Renal cortex interstitium (tissue), 15 donors: ENCODE results near the gene FBXO48. TPM values are rescaled to one million over a fixed set of nuclear protein-coding genes. Genes with fewer than 3 reads are reported as not detected.
"Not testable (repeated sequence)": the region's sequence is repeated elsewhere in the genome, so short reads cannot be mapped to it uniquely, and the experiment has no call there.

ENCODE experiments used
- DNase-seq, 11 donors: peaks; one replicate each; pipeline ENCODE4 v3.0.0-alpha.2; 2013; ENCODE audit warnings: low read depth in 9 of 11, low spot score in 4 of 11; ENCODE audit errors: extremely low read depth in 1 of 11
- long read RNA-seq, 16 experiments: transcript quantifications; one replicate each; lab custom pipeline, GENCODE V29; 2026
- polyA plus RNA-seq, 3 donors: library from polyadenylated mRNA; unstranded; fragments of 120-200 nt; gene quantifications; one replicate each; pipeline ENCODE4 v1.2.1, GENCODE V29; 2013; ENCODE audit not compliant: insufficient read length in 3 of 3

Gene FBXO48
- 1 to 10 TPM; 1.6 to 2.1 (median 1.6) TPM for polyA plus RNA-seq
- long read RNA-seq, donor 1, result 0 reads
- long read RNA-seq, donor 2, result 0 reads
- long read RNA-seq, donor 3, result 0 reads
- long read RNA-seq, donor 4, result 0 reads
- long read RNA-seq, donor 5, result 0 reads
- long read RNA-seq, donor 6, result 0 reads
- long read RNA-seq, donor 7, result 0 reads
- long read RNA-seq, donor 8, full-length matches to known transcripts, result 1 of 1 reads
- long read RNA-seq, donor 8, partial matches to known transcripts, result 0 of 1 reads
- long read RNA-seq, donor 8, other reads (novel, unspliced or antisense), result 0 of 1 reads
- long read RNA-seq, donor 9, result 0 reads
- long read RNA-seq, donor 10, result 0 reads
- long read RNA-seq, donor 11, full-length matches to known transcripts, result 1 of 1 reads
- long read RNA-seq, donor 11, partial matches to known transcripts, result 0 of 1 reads
- long read RNA-seq, donor 11, other reads (novel, unspliced or antisense), result 0 of 1 reads
- long read RNA-seq, donor 12, result 0 reads
- long read RNA-seq, donor 13, full-length matches to known transcripts, result 1 of 1 reads
- long read RNA-seq, donor 13, partial matches to known transcripts, result 0 of 1 reads
- long read RNA-seq, donor 13, other reads (novel, unspliced or antisense), result 0 of 1 reads
- long read RNA-seq, donor 14, result 0 reads
- long read RNA-seq, donor 15, result 0 reads
- long read RNA-seq, donor 16, full-length matches to known transcripts, result 1 of 7 reads
- long read RNA-seq, donor 16, partial matches to known transcripts, result 6 of 7 reads
- long read RNA-seq, donor 16, other reads (novel, unspliced or antisense), result 0 of 7 reads

GRCh38 chr2:68467077-68467960 lies at the start of gene FBXO48, which contains the start of gene APLF:
Gene FBXO48 (minus strand): TSS chr2:68467294. CDS start chr2:68465145, 2,149 bp downstream.
Gene APLF (plus strand): TSS chr2:68467585. CDS start chr2:68467732, 147 bp downstream.
- DNase-seq, result peak; percentile 93 to 99 (median 98)

GRCh38 chr2:68516051-68516955 lies 49.2 kb upstream of the FBXO48 start:
- no peak for DNase-seq

DNA sequence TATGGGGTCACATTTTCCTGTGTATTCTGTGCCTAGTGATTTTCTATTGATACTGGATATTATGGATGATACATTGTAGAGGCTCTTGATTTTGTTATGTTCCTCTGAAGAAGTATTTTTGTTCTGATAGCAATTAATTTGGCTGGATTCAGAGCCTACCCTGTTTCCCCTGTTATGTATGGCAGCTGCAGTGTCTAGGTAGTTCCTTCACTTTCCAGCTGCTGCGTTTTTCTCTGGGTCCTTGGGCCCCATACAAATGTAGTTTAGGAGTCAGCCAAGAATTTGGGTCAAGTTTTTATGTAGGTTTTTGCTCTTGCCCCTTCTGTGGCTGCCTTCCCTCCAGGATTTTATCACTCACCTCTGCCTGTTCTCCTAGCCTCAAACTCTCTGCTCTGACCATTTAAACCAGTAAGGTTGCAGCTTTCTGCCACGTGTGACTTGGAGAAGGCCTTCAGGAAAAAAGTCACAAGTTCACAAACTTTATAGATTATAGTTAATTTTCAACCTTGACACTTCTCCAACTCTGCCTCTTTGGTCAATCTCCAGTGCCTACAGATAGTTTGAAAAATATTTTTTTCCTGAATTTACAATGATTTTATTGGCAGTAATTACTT lies 47.3 kb upstream of the FBXO48 start:
- DNase-seq, result no peak

- DNase-seq, result no peak
Observed at GRCh38 chr2:68512966-68513365, 45.9 kb upstream of the FBXO48 start.

DNA sequence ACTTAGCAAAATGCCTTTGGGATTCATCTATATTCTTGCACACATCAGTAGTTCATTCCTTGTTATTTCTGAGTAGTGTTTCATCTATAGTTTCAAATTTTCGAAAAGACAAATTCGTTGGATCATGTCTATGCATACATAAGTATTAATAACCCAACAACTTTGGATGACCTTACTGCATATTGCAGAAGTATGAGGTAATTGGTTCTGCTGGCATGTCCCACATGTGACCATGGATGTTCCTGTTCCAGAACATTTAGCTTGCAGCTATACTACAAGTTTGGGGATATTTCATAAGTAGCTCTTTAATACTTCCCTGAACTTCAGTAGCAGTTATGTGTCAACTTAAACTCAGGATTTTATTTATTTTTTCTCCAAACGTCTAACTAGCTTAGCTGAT lies 45.2 kb upstream of the FBXO48 start:
- no peak for DNase-seq

- DNase-seq, result no peak
Observed at GRCh38 chr2:68506170-68506569, 39.1 kb upstream of the FBXO48 start.

- no peak for DNase-seq
Observed at GRCh38 chr2:68505603-68506159, 38.6 kb upstream of the FBXO48 start.

GRCh38 chr2:68501768-68502167 lies 34.7 kb upstream of the FBXO48 start:
- DNase-seq, result no peak

- DNase-seq, result no peak
Observed at GRCh38 chr2:68500649-68501048, 33.6 kb upstream of the FBXO48 start.

GRCh38 chr2:68499133-68499532 lies 32.0 kb upstream of the FBXO48 start:
- DNase-seq, result no peak

DNA sequence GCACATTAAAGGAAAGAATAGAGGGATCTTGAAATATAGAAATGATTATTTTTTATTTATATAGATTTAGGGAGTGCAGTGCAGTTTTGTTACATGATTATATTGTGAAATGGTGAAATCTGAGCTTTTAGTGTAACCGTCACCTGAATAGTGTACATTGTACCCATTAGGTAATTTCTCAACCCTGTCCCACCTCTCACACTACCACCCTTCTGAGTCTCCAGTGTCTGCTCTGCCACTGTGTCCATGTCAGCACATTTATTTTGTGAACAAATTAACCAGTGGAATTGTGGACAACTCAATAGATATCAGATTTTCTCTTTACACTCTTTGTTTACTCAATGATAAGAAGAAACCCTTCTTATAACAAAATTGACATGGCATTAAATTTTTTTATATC lies 24.5 kb upstream of the FBXO48 start:
- no peak for DNase-seq

DNA sequence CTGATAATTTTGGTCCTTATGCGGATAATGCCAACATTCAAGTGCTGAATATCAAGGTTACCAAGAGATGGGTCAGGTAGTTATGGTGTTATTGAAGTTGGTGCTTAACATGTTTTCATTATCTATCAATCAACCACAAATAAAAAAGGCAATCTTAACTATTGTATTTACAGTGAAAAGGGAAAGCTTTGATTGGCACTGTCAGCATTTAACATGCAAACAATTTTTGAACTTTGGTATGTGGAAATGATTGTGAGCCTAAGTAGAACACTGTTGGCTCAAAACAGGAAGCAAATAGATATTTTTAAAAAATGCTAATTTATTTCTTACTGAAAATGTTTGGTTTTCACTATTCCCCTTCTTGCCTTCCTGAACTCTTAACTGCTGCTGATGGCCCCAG lies 22.2 kb upstream of the FBXO48 start:
- DNase-seq, result no peak

- not testable (repeated sequence) for DNase-seq
Observed at GRCh38 chr2:68488605-68489004, 21.5 kb upstream of the FBXO48 start.

- peak in 2 of 11 donors; percentile 8 to 10 for DNase-seq
Observed at GRCh38 chr2:68487773-68488355, 20.8 kb upstream of the FBXO48 start.

GRCh38 chr2:68483011-68483410 lies 15.9 kb upstream of the FBXO48 start:
- DNase-seq, result no peak

- DNase-seq, result no peak
Observed at GRCh38 chr2:68482296-68482820, 15.3 kb upstream of the FBXO48 start.

- DNase-seq, result no peak
Observed at GRCh38 chr2:68478688-68479087, 11.6 kb upstream of the FBXO48 start.
